ENCODE measurements around the gene ONECUT2.

The ONECUT2 gene

DNA sequence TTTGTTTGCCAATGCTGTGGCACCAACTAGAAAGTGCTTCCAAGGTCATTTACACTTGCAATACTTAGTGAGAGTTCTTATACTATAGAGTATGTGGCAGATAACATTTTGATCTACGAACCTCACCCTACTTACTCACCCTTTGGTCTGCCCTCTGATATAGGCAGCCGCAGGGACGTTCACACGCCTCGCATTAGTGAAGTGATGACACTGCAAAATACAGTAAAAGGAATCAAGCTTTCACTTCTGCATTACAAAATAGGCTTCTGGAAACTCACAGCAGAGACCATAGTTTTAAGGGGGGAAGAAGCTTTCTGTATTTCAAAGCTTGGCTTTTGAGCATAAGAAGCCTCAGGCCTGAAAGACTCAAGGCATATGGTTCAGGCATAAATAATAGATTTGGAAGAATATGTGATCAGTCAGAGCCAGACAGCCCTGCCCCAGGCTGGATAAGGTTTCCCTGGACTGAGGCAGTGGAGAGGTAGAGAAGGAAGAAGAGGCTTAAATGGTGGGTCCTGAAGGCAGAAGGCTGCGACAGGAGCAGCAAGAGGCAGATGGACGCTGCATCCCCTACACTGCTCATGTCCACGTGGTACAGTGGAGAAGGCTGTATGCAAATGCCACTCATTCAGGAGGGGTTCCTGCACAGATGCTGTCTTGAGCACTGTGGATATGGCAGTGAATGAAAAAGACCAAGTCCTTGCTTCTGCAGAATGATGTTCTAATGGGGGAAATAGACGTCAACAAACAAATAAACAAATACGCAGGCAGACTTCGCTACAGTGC lies 88.2 kb downstream of the ONECUT2 start:
- no peak for DNase-seq (ENCODE audit: low read depth in 2 of 2)

DNA sequence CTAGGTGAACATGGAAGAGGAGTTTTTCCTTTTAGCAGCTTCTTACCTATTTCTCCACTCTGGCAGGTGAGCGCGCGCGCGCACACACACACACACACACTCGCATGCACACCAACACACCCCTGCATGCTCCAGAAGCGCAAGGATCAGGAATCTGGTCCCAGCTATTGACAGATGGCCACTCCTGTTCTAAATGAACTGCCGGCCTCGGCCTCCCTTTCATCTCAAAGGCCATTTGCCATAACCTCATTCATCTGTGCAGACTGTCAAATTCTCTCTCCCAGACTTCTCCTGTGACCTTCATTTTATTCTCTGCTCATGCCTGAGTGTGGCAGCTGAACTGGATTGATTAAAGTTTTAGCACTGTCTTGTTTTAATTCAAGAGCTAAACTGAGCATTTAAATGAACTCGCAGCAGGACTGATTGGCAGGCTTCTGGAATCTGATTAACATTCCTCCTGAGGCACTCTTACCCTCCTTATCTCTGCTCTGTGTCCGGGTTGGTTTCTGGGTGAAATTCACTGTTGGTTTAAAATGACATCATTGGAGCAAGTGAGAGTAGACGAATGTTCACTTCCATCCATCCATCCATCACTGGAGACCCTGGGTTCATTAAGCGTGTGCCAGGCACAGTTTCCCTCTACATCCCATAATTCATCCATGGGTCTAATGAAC lies 92.5 kb downstream of the ONECUT2 start:
- no peak for DNase-seq (ENCODE audit: low read depth in 2 of 2)

DNA sequence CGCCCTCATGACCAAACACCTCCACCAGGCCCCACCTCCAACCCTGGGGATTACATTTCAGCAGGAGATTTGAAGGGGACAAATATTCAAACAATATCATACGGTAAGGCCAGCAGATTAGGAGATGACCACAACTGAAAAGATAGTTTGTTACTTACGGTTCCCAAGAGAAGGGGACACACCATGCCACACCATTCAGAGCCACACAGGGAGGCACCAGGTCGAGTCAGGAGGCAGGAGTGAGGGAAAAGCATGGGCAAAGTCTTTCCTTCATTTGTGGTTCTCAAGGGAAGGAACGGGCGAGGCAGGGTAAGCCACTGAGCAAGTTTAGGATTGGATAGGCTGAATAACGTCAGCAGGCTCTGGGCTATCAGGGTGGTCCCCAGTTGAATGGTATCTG lies 94.0 kb downstream of the ONECUT2 start:
- DNase-seq (ENCODE audit: low read depth in 2 of 2) = no peak

DNA sequence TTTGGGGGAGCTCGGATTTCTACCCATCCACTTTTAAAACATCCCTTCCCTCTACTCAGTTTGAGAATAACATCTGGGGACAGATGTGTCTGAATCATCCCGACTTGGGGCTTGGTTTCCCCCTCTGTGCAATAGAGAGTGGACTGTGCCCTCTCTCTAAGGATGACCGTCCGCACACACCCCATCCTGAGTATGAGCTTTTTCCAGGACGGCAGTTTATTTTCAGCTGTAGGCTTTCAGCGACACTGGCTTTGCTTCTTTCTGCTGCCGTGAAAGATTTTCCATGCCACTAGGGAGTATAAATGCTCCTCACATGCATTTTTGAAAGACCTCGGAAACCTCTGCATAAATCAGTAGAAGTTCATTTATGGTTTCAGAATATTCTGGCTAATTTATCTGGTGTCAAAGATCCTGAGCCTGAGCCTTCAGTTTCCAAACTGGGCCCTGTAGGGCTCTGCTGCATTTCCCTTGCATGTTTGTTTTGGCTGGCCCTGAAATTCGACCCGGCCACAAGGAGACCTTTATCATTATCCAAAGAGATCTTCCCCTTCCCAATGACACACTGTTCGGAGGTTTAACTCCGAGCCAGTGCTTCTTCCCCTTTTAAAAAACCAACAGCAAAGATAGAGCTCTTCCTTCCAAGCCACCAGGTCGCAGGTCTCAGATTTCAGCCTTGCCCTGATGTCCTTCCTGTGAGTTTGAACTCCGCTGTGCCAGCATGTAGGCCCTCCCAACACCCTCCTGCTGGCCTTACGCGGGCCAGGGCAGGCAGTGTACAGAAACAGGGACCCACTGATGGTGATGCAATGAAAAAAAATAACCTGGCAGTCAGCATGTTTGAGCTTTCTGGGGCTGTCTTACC lies 98.1 kb downstream of the ONECUT2 start:
- no peak for DNase-seq (ENCODE audit: low read depth in 2 of 2)

DNA sequence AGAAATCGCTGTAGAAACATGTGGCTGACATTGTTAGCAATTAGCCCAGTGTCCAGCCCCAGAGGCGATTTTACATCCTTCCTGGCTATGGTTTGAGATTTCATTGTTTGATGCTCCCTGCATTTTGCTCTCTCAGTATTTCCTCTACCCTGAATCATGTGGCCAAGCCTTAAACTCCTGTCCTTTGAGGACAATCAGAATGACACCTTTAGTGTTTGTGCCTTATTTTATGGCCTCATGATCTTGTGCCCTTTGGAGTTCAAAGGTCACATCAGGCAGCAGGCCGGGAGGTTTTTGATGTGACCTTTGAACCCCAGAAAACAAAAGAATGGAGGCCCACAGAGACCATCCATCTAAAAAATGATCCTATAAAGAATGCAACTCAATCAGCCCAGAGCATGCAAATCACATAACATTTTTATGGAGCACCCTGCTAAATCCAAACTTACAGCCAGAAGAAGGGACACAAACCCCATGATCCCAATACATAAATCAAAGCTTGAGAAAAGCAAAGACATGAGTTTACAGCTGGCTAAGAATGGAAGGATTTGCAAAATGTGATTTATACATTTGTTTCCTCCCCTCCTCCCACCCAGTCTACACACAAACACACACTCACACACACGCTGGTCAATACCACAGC lies 98.8 kb downstream of the ONECUT2 start:
- no peak for DNase-seq (ENCODE audit: low read depth in 2 of 2)

DNA sequence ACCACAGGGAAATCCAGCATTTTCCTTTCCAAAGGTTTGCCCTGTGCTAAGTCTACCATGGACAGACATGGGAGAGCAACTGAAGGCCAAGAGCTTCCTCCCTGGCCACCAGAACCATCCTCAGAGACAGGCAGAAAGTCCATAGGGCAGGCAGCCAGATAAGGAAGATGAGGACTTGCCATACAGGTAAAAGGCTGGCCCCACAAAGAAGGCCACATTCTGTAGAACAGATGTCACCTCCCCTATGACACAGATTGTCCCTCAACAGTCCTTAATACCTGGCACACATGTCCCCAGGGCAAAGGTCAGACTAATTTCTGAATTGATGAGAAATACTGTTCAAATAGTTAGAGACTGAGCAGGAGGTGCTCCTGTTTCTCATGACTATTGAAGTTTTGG lies 99.3 kb downstream of the ONECUT2 start:
- DNase-seq (ENCODE audit: low read depth in 2 of 2) = no peak

DNA sequence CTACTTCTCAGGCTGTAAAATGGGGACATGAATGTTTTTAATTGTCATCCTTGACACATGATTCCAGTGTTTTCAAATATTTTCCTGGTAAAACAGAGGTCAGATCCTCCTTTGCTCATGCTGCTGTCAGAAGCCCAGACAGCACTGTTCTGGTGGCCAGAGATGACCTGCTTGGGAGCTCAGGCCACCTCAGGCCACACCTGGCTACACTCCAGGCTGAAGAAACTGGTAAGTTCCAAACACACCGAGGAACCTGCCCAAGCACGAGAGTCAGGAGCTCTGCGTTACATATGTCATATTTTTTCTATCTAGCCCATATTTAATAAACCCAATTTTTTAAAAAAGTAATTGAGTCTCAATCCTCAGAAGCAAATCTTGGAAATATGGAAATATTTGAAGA lies 103.4 kb downstream of the ONECUT2 start:
- no peak for DNase-seq (ENCODE audit: low read depth in 2 of 2)

DNA sequence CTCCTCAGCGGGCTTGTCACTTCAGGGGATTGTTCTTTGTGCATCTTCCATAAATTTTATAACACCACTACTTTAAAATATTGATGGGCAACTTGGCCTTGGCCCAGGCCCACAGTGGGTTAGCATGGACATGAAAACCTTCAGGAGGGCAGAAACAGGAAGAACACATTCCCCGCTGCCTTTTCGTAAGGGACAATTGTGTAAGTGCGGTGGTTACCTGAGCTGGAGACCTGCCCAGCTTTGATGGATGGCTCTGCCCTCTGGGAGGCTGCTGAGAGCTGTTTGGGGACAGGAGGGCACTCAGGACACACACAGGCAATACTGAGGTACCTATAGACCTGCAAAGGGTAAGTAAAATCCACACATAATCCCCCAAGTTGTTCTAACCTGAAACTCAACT lies 104.5 kb downstream of the ONECUT2 start:
- DNase-seq (ENCODE audit: low read depth in 2 of 2) = no peak

Data from fibroblast of skin of left biceps (primary cell).